ENCODE data around the gene SLC12A1.
"Not testable (repeated sequence)": the region's sequence is repeated elsewhere in the genome, so short reads cannot be mapped to it uniquely, and the experiment has no call there.

SLC12A1 gene

GRCh38 chr15:48309740-48310139 lies 103.6 kb downstream of the SLC12A1 start:
- DNase-seq (ENCODE audit: low spot score): no peak

GRCh38 chr15:48313216-48313615 lies 107.1 kb downstream of the SLC12A1 start:
- no peak for DNase-seq (ENCODE audit: low spot score)

GRCh38 chr15:48315041-48315440 lies 108.9 kb downstream of the SLC12A1 start:
- DNase-seq (ENCODE audit: low spot score): no peak

- DNase-seq (ENCODE audit: low spot score): no peak
Measured at GRCh38 chr15:48317221-48317620, 111.1 kb downstream of the SLC12A1 start.

GRCh38 chr15:48318131-48318530 lies 112.0 kb downstream of the SLC12A1 start:
- no peak for DNase-seq (ENCODE audit: low spot score)

- DNase-seq (ENCODE audit: low spot score): no peak
Measured at GRCh38 chr15:48323294-48323693, 117.2 kb downstream of the SLC12A1 start.

- DNase-seq (ENCODE audit: low spot score): no peak
Measured at GRCh38 chr15:48324949-48325348, 118.8 kb downstream of the SLC12A1 start.

- DNase-seq (ENCODE audit: low spot score): no peak
Measured at GRCh38 chr15:48325400-48325799, 119.3 kb downstream of the SLC12A1 start.

GRCh38 chr15:48326180-48326579 lies 120.1 kb downstream of the SLC12A1 start:
- not testable (repeated sequence) for DNase-seq (ENCODE audit: low spot score)

GRCh38 chr15:48330105-48330785 lies 124.1 kb downstream of the SLC12A1 start:
- DNase-seq (ENCODE audit: low spot score): no peak

- DNase-seq (ENCODE audit: low spot score): peak; percentile 78
Measured at GRCh38 chr15:48330855-48331795, 125.0 kb downstream of the SLC12A1 start, which contains the start of gene DUT. TSS of gene DUT (plus strand) at chr15:48331429. CDS start at chr15:48331516, 87 bp downstream.

- DNase-seq (ENCODE audit: low spot score): peak; percentile 81
Measured at GRCh38 chr15:48331796-48332641, 125.9 kb downstream of the SLC12A1 start.

GRCh38 chr15:48332642-48333034 lies 126.5 kb downstream of the SLC12A1 start:
- DNase-seq (ENCODE audit: low spot score): no peak

- no peak for DNase-seq (ENCODE audit: low spot score)
Measured at GRCh38 chr15:48333540-48333939, 127.4 kb downstream of the SLC12A1 start.

GRCh38 chr15:48334260-48334659 lies 128.2 kb downstream of the SLC12A1 start:
- no peak for DNase-seq (ENCODE audit: low spot score)

- DNase-seq (ENCODE audit: low spot score): peak; percentile 17
Measured at GRCh38 chr15:48336940-48337339, 130.8 kb downstream of the SLC12A1 start.

- no peak for DNase-seq (ENCODE audit: low spot score)
Measured at GRCh38 chr15:48337607-48338006, 131.5 kb downstream of the SLC12A1 start.

GRCh38 chr15:48340111-48340510 lies 134.0 kb downstream of the SLC12A1 start:
- no peak for DNase-seq (ENCODE audit: low spot score)

GRCh38 chr15:48343865-48344264 lies 137.8 kb downstream of the SLC12A1 start:
- no peak for DNase-seq (ENCODE audit: low spot score)

GRCh38 chr15:48345516-48345915 lies 139.4 kb downstream of the SLC12A1 start:
- no peak for DNase-seq (ENCODE audit: low spot score)

- peak; percentile 48 for DNase-seq (ENCODE audit: low spot score)
Measured at GRCh38 chr15:48352474-48353072, 146.5 kb downstream of the SLC12A1 start.

Measured in germinal center (tissue), 1 donor.